HepG2 (cell line): ENCODE measurements around the gene BCAM. TPM values are rescaled to one million over a fixed set of nuclear protein-coding genes. Genes with fewer than 3 reads are reported as not detected.

Source experiments
- ARHGAP35 ChIP-seq: sonication (generic); formaldehyde crosslinking; IDR thresholded peaks from 2 replicates; pipeline ENCODE4 v1.9.0; 2022; ENCODE audit warnings: mild to moderate bottlenecking, inconsistent platforms, moderate library complexity, missing genetic modification reagents, borderline replicate concordance
- ATF7 ChIP-seq, 2 experiments: fragments of 450-650 bp in 1 of 2; sonication (generic) in 1 of 2; formaldehyde crosslinking in 1 of 2; IDR thresholded peaks; 2 replicates each; pipeline versions ENCODE4 v1.4.0 to v1.6.1; 2016 to 2020; ENCODE audit warnings: antibody characterized with exemption in 1 of 2, mild to moderate bottlenecking in 1 of 2, missing genetic modification reagents in 1 of 2
- DBP ChIP-seq: sonication (generic); formaldehyde crosslinking; IDR thresholded peaks from 2 replicates; pipeline ENCODE4 v1.4.0; 2020; ENCODE audit warnings: missing genetic modification reagents; ENCODE audit errors: not compliant biosample characterization
- HDAC2 ChIP-seq: sonication (generic); formaldehyde crosslinking; IDR thresholded peaks from 2 replicates; pipeline ENCODE4 v1.4.0; 2020; ENCODE audit warnings: missing genetic modification reagents
- HHEX ChIP-seq: IDR thresholded peaks from 2 replicates; pipeline ENCODE4 v1.6.1; 2016; ENCODE audit warnings: control low read depth
- IRF1 ChIP-seq: sonication (generic); formaldehyde crosslinking; IDR thresholded peaks from 2 replicates; pipeline ENCODE4 v1.4.0; 2020; ENCODE audit warnings: low read depth, mild to moderate bottlenecking, missing genetic modification reagents
- KLF16 ChIP-seq, 2 experiments: sonication (generic) in 1 of 2; formaldehyde crosslinking in 1 of 2; IDR thresholded peaks; 2 replicates each; pipeline versions ENCODE4 v1.6.1 to v1.8.0; 2016 to 2023; ENCODE audit warnings: missing genetic modification reagents in 2 of 2, missing compliant biosample characterization in 1 of 2
- MAZ ChIP-seq, 2 experiments: sonication (generic) in 1 of 2; formaldehyde crosslinking in 1 of 2; IDR thresholded peaks; 2 replicates each; pipeline versions ENCODE4 v1.5.0 to v1.6.1; 2012 to 2020; ENCODE audit warnings: low read depth in 2 of 2, mild to moderate bottlenecking in 2 of 2, borderline replicate concordance in 1 of 2, improper control_type of control experiment in 1 of 2, low read length in 1 of 2, missing genetic modification reagents in 1 of 2, moderate library complexity in 1 of 2
- MXI1 ChIP-seq: IDR thresholded peaks from 3 replicates; pipeline ENCODE4 v1.6.1; 2012; ENCODE audit warnings: low read depth, low read length, inconsistent platforms, borderline replicate concordance
- NFE2 ChIP-seq: sonication (generic); formaldehyde crosslinking; IDR thresholded peaks from 2 replicates; pipeline ENCODE4 v1.4.0; 2020; ENCODE audit warnings: missing genetic modification reagents
- REXO4 ChIP-seq: sonication (generic); formaldehyde crosslinking; IDR thresholded peaks from 2 replicates; pipeline ENCODE4 v1.8.0; 2022; ENCODE audit warnings: missing genetic modification reagents, mild to moderate bottlenecking, borderline replicate concordance
- RFXANK ChIP-seq: IDR thresholded peaks from 2 replicates; pipeline ENCODE4 v1.6.1; 2016
- SNAPC2 ChIP-seq: sonication (generic); formaldehyde crosslinking; IDR thresholded peaks from 2 replicates; pipeline ENCODE4 v1.8.1; 2022; ENCODE audit warnings: mild to moderate bottlenecking, missing genetic modification reagents
- SP4 ChIP-seq: sonication (generic); formaldehyde crosslinking; IDR thresholded peaks from 2 replicates; pipeline ENCODE4 v1.8.1; 2023; ENCODE audit warnings: mild to moderate bottlenecking, missing genetic modification reagents
- SRY ChIP-seq: sonication (generic); formaldehyde crosslinking; IDR thresholded peaks from 2 replicates; pipeline ENCODE4 v1.8.0; 2022; ENCODE audit warnings: mild to moderate bottlenecking, missing genetic modification reagents
- TFDP1 ChIP-seq: IDR thresholded peaks from 2 replicates; pipeline ENCODE4 v1.6.1; 2016; ENCODE audit warnings: missing compliant biosample characterization, missing genetic modification reagents, borderline replicate concordance
- XRCC5 ChIP-seq: fragments of 200-400 bp; formaldehyde crosslinking; optimal IDR thresholded peaks from 2 replicates; pipeline ENCODE3; 2017; ENCODE audit warnings: mild to moderate bottlenecking, low read length
- ZNF121 ChIP-seq: sonication (generic); formaldehyde crosslinking; IDR thresholded peaks from 2 replicates; pipeline ENCODE4 v1.5.0; 2020; ENCODE audit warnings: mild to moderate bottlenecking, missing genetic modification reagents
- ZNF225 ChIP-seq: sonication (generic); formaldehyde crosslinking; IDR thresholded peaks from 2 replicates; pipeline ENCODE4 v1.4.0; 2020; ENCODE audit warnings: mild to moderate bottlenecking, missing genetic modification reagents
- ZNF256 ChIP-seq: sonication (generic); formaldehyde crosslinking; conservative IDR thresholded peaks from 2 replicates; pipeline ENCODE4 v1.4.0; 2020; ENCODE audit warnings: missing genetic modification reagents
- ZNF282 ChIP-seq: fragments of 450-650 bp; IDR thresholded peaks from 2 replicates; pipeline ENCODE4 v1.6.1; 2018; ENCODE audit not compliant: partially characterized antibody
- ZNF333 ChIP-seq: sonication (generic); formaldehyde crosslinking; IDR thresholded peaks from 2 replicates; pipeline ENCODE4 v1.4.0; 2020; ENCODE audit warnings: mild to moderate bottlenecking, missing genetic modification reagents, borderline replicate concordance
- ZNF546 ChIP-seq: sonication (generic); formaldehyde crosslinking; conservative IDR thresholded peaks from 2 replicates; pipeline ENCODE4 v1.8.1; 2023; ENCODE audit warnings: mild to moderate bottlenecking, missing genetic modification reagents
- ZNF607 ChIP-seq: sonication (generic); formaldehyde crosslinking; IDR thresholded peaks from 2 replicates; pipeline ENCODE4 v1.5.1; 2020; ENCODE audit warnings: missing genetic modification reagents, mild to moderate bottlenecking, borderline replicate concordance
- ZNF710 ChIP-seq: sonication (generic); formaldehyde crosslinking; IDR thresholded peaks from 2 replicates; pipeline ENCODE4 v1.5.0; 2020; ENCODE audit warnings: mild to moderate bottlenecking, missing genetic modification reagents, borderline replicate concordance
- ZNF777 ChIP-seq: sonication (generic); formaldehyde crosslinking; IDR thresholded peaks from 2 replicates; pipeline ENCODE4 v1.4.0; 2020; ENCODE audit warnings: missing genetic modification reagents
- polyA plus RNA-seq, 8 experiments: library from polyadenylated mRNA; depleted of rRNA in 3 of 8; stranded (reverse) in 7 of 8; unstranded in 1 of 8; fragments of >200 nt; fragmentation: Illumina TruSeq in 4 of 8; extraction: Trizol in 4 of 8; gene quantifications; 2 replicates each; pipeline versions ENCODE4 v1.2.1 to v1.2.3, GENCODE V29; 2011 to 2016; ENCODE audit warnings: low read depth in 4 of 8, missing spikeins in 1 of 8, mixed read lengths in 1 of 8; ENCODE audit not compliant: insufficient read depth in 1 of 8
- total RNA-seq, 5 experiments: library from RNA; depleted of rRNA; stranded (reverse); fragments of >200 nt; fragmentation: Illumina TruSeq; extraction: Trizol; gene quantifications; 2 replicates each; pipeline ENCODE4 v1.2.3, GENCODE V29; 2016; ENCODE audit warnings: low read depth in 1 of 5

BCAM gene
- total and polyA plus RNA-seq, 2 of the 13 experiments (the other 11 are each of a cell fraction or from before 2014, with no cell fraction given): 51.2 to 62.7 TPM

- TF ChIP-seq ZNF256 (CRISPR knock-in tag): no peak
- TF ChIP-seq SNAPC2 (CRISPR knock-in tag): no peak
- TF ChIP-seq NFE2 (CRISPR knock-in tag): no peak
- no peak for TF ChIP-seq ZNF607 (CRISPR knock-in tag)
- TF ChIP-seq ATF7 (IDR thresholded peaks at IDR 0.05): no peak
- TF ChIP-seq ATF7 (CRISPR knock-in tag; IDR thresholded peaks at IDR 0.05): no peak
- TF ChIP-seq ZNF333 (CRISPR knock-in tag): no peak
- peak; percentile 23; the same call in 1 of the 2 replicates for TF ChIP-seq TFDP1 (CRISPR knock-in tag)
- no peak for TF ChIP-seq REXO4 (CRISPR knock-in tag)
- 0 out of 2 replicates have a peak, but pooled peaks have one; percentile 18 for TF ChIP-seq RFXANK
- 0 out of 4 replicates have a peak, but pooled peaks of 1 of the 2 experiments have one; percentile 1 for TF ChIP-seq KLF16 (CRISPR knock-in tag; IDR thresholded peaks at IDR 0.05)
- no peak for TF ChIP-seq MAZ (IDR thresholded peaks at IDR 0.05; ENCODE audit: borderline replicate concordance, low read depth, low read length)
- TF ChIP-seq MAZ (CRISPR knock-in tag; IDR thresholded peaks at IDR 0.05; ENCODE audit: low read depth): 0 out of 2 replicates have a peak, but pooled peaks have one; percentile 5
- TF ChIP-seq MXI1: peak; percentile 53; the same call in 1 of the 3 replicates
- no peak for TF ChIP-seq SP4 (CRISPR knock-in tag)
- no peak for TF ChIP-seq XRCC5
- no peak for TF ChIP-seq ZNF546 (CRISPR knock-in tag)
- TF ChIP-seq ZNF710: peak; percentile 56; the same call in 1 of the 2 replicates
- TF ChIP-seq ZNF282: no peak
- TF ChIP-seq HHEX (CRISPR knock-in tag): no peak
- no peak for TF ChIP-seq DBP
- no peak for TF ChIP-seq ARHGAP35 (CRISPR knock-in tag)
- no peak for TF ChIP-seq ZNF225 (CRISPR knock-in tag)
- no peak for TF ChIP-seq ZNF777 (CRISPR knock-in tag)
- no peak for TF ChIP-seq IRF1 (CRISPR knock-in tag)
- no peak for TF ChIP-seq SRY (CRISPR knock-in tag)
- no peak for TF ChIP-seq ZNF121
- peak; percentile 39; the same call in 1 of the 2 replicates for TF ChIP-seq HDAC2 (CRISPR knock-in tag)
These were observed 9.1 kb upstream of the BCAM start (continued) for GRCh38 chr19:44799627-44800346.
